SK-N-DZ (cell line): ENCODE data around the gene TRIM9. TPM values are rescaled to one million over a fixed set of nuclear protein-coding genes. Genes with fewer than 3 reads are reported as not detected.

Experiments used
- DNase-seq: peaks from one replicate; pipeline ENCODE4 v3.0.0-alpha.2; 2015; ENCODE audit warnings: low spot score
- polyA plus RNA-seq, 2 experiments: library from polyadenylated mRNA; depleted of rRNA; stranded (reverse); fragments of >200 nt; gene quantifications; 2 replicates each; pipeline ENCODE4 v1.2.3, GENCODE V29; 2014

Gene TRIM9
- polyA plus RNA-seq (2014; cell fraction: cytosol; rRNA removed) = 9.1 and 9.4 TPM in 2 replicates
- polyA plus RNA-seq (2014; cell fraction: nucleus; rRNA removed) = 14.6 and 20.1 TPM in 2 replicates

- DNase-seq = peak; percentile 98
These were observed at the start of gene TRIM9 for GRCh38 chr14:51094901-51095853. TSS of gene TRIM9 (minus strand) at chr14:51095105. CDS start at chr14:51094939, 166 bp downstream.

- no peak for DNase-seq
These were observed 46.0 kb upstream of the TRIM9 start for GRCh38 chr14:51140856-51141255.

GRCh38 chr14:51140338-51140737 is 45.4 kb upstream of the TRIM9 start:
- DNase-seq = no peak

- no peak for DNase-seq
These were observed 44.3 kb upstream of the TRIM9 start for GRCh38 chr14:51139121-51139681.

- DNase-seq = peak; percentile 26
These were observed 43.6 kb upstream of the TRIM9 start for GRCh38 chr14:51138404-51139103.

- no peak for DNase-seq
These were observed 36.6 kb upstream of the TRIM9 start for GRCh38 chr14:51131516-51131915.

- peak; percentile 20 for DNase-seq
These were observed 34.2 kb upstream of the TRIM9 start for GRCh38 chr14:51129130-51129529.

- no peak for DNase-seq
These were observed 29.1 kb upstream of the TRIM9 start for GRCh38 chr14:51124029-51124428.

GRCh38 chr14:51121096-51121495 is 26.2 kb upstream of the TRIM9 start:
- DNase-seq = no peak

GRCh38 chr14:51119411-51120051 is 24.6 kb upstream of the TRIM9 start:
- DNase-seq = no peak

- no peak for DNase-seq
These were observed 24.1 kb upstream of the TRIM9 start for GRCh38 chr14:51118993-51119392.

GRCh38 chr14:51117593-51117992 is 22.7 kb upstream of the TRIM9 start:
- DNase-seq = no peak

GRCh38 chr14:51116682-51117081 is 21.8 kb upstream of the TRIM9 start:
- no peak for DNase-seq

GRCh38 chr14:51109651-51110050 is 14.7 kb upstream of the TRIM9 start:
- DNase-seq = no peak

GRCh38 chr14:51107801-51108200 is 12.9 kb upstream of the TRIM9 start:
- no peak for DNase-seq

- no peak for DNase-seq
These were observed 9.6 kb upstream of the TRIM9 start for GRCh38 chr14:51104467-51104866.

GRCh38 chr14:51097287-51097686 is 2.4 kb upstream of the TRIM9 start:
- no peak for DNase-seq

GRCh38 chr14:51096870-51097269 is 2.0 kb upstream of the TRIM9 start:
- no peak for DNase-seq

GRCh38 chr14:51095854-51096823 is 1.2 kb upstream of the TRIM9 start:
- DNase-seq = peak; percentile 50

- peak; percentile 17 for DNase-seq
These were observed 553 bp downstream of the TRIM9 start for GRCh38 chr14:51094282-51094821.
